Hepatic stellate cell (primary cell): ENCODE measurements around the gene RFTN1.

Experiments
- DNase-seq: peaks from one replicate; pipeline ENCODE4 v3.0.0; 2011; ENCODE audit warnings: low spot score

RFTN1 gene

DNA sequence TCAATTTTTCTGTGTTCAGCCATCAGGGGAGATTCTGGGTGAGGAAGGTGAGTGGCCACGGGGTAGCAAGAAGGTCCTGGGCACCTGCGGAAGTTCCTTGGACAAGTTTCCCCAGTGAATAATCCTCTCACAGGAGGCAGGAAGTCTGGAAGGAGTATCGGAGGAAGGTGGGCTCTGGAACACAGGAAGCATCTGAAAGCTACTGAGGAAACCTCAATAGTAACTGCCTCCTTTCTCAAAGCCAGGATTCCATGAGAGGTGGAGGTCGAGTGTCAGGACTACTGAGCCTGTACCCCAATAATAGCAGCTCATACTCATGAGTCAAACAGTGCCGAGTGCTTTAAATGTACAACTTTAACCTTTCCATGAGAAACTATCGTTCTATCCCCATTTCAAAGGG is 137.6 kb downstream of the RFTN1 start:
- DNase-seq: no peak

DNA sequence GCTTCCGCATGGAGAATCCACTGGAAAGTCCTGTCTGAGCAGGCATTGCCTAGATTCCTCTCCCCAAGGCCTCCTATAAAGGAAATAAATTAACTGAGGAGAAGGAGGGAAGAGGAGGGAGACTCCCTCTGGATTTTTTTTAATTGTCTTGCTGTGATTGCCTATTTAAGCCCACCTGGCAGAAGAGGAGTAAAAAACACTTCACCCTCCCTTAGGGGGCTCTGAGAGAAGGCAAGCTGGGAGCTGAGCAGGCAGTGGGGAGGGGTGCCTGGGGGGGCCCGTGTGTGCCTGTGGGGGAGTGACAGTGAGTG is 138.6 kb downstream of the RFTN1 start:
- DNase-seq: no peak

DNA sequence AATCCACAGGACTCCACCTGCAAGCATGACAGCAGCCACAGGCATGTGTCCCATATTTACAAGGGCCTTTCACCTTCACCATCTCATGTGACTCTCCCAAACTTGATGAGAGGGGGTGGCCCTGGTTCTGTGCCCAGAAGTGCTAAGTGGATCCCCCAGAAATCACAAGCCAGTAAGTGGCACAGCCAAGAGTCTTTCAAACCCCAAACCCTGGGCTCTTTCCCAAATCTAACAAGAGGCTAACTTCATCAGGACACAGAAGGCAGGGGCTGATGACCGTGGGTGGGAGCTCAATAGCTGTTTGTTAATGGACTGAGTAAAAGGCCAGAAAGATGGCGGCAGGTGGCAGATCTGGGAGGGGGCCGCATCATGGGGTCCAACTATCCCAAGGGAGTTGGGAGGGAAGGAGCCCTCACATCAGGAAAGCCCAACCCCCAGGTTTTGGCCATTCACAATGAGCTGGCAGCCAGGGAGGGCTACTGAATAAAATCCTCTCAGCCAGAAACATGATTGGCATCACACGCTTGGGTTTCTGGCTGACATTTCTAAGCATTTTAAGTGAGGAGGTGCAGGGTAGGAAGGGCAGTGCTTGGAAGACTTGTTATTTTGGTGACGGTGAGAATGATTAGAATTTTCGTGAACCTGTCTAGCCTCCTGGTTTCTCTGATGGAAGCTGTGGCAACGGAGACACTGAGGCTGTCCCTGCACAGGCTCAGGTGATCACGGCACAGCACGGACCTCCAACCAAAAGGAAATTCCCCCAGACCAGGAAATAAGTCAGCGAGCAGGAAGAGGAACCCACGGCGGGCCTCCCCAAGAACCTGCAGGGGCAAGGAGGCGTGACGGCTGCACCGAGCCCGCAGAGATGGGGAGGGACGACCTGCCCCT is 139.2 kb downstream of the RFTN1 start:
- DNase-seq: no peak

DNA sequence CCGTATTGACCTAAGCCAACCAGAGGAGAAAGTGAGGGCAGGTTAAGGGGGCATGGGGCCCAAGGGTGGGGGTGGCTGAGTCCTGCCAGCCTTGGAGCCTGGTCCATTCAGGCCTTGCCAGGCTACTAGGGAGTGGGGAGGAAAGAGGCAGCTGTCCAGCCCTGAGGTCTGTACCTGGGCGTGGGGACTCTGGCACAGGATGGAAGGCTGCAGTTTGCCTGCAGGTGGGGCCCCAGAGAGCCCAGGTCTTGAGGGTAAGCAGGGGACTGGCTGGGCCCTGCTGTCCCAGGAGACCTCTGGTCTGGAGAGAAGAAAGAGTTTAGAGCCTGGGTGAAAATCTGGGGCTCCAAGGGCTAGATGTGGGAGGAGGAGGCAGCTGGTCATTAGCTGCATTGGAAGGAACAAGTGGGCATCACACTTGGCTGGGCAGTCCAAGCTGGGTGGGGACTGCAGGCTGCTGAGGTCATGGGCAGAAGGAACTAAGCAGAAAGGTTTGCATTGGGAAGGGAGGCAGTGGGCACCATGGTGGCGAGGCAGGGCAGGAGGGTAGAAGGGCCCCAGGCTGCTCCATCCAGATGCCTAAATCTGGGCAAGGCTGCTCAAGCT is 140.1 kb downstream of the RFTN1 start:
- no peak for DNase-seq

DNA sequence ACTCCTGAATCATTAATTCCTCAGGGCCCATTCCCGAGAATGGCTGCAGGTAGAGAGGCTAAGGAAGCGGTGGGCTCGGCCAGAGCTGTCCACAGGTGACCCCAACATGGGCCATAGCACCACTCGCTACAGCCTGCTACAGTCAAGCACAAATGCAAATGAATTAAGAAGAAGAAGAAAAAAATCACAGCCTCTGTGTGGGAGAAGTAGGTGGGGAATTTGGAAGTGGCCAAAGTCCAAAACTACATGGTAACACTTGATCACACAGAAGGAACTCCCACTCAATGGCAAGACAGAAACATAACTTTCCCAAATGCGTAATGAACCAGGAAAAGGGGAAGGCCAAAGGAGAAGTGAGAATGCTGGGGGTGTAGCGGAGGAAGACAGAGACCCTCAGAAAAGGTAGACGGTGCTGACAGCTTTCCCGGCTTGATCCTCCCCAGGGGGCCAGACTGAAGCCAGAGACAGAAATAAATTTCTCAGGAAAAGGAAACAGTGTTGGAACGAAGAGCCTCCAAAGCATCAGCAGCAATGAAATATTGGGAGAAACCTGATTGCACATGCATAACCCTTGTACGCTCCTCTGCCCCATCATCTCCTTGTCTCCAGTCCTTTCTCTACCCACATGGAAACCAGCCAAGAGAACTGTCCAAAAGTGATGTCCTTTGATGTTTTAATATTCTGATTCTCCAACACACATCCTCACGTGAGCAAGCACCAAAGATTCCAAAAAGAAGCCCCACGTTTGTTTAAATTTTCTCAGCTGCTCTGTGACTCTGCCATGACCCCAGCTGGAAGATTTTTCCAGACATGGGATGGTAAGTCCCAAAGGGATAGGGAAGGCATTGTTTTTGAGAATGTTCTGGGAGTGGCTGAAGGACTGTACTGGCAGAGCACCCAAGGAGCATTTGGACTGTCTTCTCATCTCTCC is 140.9 kb downstream of the RFTN1 start:
- peak; percentile 16 for DNase-seq

DNA sequence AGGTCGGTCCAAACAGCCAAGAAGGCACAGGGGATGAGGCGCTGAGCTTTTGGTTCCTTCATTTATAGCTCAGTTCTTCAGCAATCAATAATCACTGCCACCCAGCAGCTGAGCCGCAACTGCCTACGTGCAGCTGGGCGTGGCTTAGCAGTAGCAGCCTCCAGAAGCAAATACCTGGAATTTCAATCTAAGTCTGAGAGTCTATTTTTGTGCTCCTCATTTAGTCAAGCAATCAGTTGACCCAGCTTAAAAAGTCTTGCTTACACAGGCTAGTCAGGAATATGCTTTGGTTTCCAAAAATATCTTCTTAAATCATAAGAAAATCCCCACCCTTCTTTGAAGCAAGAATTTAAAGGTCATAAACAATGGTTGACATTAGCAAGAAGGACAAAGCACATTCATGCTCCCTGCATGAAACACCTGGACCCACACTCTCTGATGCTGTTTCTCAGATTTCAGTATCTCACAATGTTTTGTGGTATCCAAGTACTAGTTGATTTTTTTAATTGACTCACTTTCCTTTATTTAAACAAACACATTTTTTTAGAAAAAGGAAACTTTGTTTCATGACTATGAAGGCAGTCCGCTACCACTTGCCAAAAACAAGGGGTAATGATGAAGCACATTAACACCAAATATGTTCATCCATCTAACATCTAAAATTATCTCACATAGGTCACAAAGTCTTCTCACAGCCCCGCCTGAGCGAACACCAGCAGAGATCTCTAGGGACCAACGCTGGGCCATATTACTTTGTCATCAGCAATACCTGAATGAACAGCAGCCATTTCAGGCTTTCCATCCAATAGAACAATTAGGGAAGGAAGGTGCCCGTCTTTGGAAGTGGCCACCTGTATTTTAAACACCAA is 142.4 kb downstream of the RFTN1 start:
- no peak for DNase-seq

DNA sequence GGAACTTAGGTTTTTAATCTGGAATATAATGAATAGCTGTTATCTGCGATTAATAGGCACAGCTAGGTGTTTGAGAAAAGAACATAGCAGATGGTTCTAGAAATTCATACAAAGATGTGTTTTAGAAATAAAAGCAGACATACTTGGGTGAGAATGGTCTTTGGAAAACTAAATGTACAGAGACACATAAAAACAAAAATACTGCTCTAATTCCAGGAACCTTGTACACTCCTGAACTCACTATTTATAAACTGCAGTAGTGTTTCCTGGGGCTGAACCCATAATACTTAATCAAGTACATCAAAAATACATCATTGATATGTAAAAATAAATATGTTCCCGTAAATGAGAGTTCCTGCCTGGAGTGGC is 143.0 kb downstream of the RFTN1 start:
- no peak for DNase-seq

DNA sequence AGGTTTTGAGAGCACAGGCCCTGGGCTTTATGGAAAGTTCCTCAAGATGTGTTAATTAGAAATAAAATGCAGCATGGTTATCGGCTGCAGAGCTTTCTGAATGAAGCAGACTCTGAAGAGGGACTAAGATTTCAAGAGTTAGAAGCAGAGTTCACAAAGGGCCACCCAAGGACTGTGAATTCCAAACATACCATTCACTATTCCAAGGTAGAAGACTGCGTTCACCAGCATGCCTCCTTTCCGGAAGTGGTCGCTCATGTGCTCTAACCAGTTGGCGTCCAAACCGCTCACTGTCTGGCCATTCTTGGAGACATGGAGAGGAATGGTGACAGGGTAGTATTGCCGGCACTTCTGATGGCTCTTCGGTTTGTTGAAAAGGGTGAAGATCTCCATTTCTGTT is 143.6 kb downstream of the RFTN1 start:
- no peak for DNase-seq

DNA sequence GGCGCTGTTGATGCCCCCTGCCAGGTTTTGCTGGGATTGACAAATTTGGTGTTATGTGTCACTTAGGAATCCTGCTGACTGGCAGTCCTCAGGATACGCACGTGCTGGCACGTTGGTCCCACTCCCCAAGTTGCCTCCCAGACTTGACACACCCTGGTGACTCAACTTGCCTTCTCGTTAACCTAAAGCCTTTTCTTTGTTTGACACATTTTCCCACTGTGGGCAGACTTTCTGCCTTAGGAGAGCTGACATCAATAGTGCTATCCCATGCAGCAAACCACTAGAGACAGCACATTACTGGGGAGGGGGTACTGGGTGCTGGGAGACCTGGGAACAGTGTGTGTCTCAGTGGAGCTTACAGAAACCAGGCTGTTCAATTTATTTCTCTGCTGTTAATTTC is 144.2 kb downstream of the RFTN1 start:
- DNase-seq: no peak

DNA sequence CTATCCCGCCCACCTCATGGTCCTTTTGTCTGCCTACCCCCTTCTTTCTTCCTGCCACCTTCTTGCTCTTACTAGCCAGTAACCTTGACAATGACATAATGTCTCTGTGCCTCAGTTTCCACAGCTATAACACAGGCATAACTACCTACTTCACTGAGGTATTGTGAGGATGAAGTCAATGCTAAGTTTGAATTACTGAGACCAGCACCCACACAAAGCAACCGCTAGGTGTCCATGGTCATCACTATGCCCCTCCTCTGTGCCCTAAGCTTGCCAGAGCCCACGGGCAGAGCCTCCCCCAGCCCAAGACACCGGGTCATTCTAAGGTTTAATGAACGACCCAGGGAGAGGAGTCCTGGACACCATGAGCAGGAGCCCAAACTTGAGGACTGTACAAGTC is 146.9 kb downstream of the RFTN1 start:
- DNase-seq: no peak

DNA sequence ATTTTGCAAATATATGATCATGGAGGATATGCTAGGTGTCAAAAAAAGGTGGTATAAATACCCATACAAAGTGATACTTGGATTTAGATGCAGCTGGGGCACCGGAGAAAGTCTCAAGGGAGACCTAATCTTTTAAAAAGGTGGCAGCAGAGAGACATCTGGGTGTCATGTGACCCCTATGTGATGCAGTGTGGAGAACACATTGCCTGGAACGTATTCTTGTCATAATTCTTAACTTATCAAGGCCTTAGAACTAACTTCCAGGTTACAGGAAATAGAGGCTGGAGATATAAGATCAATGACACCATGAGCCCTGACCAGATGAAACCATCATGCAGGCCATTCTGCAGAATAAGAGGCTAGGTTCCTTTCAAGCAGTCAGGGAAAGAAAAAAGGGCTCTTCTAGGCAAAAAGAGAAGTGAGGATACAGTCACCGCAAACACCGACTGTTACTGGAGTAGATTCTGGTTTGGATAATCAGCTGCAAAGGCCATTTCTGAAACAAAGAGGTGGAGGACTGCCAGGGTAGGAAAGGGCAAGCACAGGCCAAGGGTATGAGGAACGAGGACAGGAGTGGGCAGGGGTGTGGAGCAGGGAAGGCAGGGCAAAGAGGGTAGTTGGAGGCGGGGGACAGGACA is 147.9 kb downstream of the RFTN1 start:
- DNase-seq: no peak

DNA sequence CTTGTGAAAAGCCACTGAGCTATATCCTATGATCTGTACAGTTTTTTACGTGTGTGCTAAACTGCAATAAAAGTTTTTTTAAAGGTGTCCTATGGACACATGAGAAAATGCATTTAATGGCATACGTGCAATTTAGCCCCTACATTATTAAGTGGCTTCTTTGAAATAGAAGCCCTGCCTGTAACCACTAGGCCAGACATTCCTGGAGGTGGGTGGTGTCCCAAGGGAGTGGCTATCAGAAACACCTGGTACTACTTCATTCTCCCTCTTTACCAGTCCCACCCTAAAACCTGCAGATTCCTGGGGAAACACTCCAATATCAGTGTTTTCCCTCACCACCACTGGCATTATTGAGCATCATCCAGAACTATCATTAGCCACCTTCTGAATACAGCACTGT is 148.5 kb downstream of the RFTN1 start:
- DNase-seq: no peak

DNA sequence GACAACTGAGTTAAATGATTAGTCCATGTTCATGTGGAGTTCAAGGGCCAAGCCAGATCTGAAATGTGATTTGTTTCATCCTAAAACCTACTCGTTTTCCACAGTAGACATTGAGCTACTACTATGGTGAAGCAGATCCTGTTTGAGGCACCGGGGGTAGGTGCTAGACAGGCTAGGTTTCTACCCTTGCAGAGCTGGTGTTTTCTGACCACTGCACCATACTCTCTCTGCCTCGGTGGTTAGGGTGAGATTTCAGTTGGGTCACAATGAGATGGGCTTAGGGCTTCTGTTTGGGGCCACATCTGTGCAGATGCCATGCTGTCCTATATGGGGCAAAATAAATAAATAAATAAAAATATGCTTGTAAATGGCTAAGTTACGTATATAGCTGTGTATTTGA is 149.2 kb downstream of the RFTN1 start:
- no peak for DNase-seq

DNA sequence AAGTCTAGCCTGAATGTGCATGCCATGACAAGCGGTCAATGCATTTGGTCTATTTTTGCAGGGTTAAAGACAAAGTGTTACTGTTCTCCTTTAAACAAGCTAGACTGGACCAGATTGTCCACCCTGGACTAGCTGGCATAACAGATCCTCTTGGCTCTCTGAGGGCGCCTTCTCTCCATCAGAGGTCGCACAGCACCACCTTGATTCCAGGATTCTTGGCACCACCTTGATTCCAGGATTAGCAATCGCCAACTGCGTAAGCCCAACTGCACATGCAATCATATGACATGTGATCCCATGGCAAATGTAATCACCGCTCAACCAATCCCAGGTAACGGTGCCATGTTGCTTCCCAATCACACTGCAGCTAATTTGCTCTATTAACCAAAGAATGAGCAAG is 149.9 kb downstream of the RFTN1 start:
- DNase-seq: no peak

DNA sequence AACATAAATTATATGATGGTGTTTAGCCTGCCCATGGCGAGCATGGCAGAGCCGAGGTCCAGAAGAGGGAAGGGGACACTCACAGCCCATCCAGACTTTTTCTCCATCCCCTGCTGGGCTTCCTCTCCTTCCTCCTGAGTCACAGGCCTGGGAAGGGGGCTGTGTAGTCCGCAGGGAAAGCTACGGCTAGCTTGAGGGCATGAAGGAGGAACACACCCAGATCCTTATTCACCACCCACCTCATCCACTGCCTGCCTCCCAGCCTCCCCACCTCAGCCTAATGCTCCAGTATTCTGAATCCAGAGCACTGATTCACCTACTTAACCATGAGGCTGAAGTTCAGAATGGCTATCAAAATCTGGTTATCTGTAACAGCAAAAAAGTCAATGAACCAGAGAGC is 150.7 kb downstream of the RFTN1 start:
- no peak for DNase-seq

DNA sequence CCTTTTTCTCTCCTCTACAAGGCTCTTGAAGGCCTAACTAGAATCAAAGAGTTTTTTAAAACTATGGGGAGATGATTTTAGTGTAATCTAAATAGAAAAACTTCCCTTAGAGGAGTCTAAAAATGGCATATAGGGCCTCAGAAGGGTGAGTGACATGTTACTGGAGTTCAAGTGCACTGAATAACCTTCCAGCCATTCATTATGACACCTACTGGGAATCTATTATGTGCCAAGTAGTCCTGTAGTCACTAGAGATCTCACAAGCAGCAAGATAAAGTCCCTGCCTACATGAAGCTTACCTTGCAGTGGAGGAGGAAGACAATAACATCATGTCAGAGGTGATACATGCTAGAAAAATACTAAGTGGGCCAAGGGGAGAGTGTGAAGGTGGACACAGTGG is 152.4 kb downstream of the RFTN1 start:
- DNase-seq: no peak

DNA sequence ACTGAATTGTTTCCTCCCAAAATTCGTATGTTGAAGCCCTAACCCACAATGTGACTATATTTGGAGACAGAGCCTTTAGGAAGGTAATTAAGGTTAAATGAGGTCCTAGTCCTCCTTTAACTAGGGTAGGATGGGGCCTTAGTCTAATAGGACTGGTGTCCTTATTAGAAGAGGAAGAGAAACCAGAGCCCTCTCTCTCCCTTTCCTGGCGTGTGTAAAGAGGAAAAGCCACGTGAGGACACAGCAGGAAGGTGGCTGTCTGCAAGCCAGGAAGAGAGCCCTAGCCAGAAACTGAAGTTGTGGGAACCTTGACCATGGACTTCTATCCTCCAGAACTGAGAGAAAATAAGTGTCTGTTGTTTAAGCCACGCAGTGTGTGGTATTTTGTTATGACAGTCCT is 154.2 kb downstream of the RFTN1 start:
- no peak for DNase-seq

DNA sequence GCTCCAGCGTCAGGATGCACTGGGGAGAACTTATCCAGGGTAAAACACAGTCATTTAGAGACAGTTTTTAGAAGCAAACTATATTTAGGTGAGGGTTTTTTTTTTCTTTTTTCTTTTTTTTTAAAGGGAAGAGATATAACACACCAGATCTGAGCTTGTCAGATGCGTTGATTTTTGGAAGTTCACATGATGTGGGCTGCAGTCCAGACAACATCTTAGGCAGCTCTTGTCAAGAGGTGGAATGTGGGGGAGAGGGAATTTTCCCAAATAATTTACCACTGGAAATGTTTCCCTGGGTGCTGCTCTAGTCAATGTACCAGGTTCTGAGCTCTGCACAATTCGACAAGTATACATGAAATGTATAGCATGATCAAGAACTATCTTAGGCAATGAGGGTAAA is 155.2 kb downstream of the RFTN1 start:
- no peak for DNase-seq

DNA sequence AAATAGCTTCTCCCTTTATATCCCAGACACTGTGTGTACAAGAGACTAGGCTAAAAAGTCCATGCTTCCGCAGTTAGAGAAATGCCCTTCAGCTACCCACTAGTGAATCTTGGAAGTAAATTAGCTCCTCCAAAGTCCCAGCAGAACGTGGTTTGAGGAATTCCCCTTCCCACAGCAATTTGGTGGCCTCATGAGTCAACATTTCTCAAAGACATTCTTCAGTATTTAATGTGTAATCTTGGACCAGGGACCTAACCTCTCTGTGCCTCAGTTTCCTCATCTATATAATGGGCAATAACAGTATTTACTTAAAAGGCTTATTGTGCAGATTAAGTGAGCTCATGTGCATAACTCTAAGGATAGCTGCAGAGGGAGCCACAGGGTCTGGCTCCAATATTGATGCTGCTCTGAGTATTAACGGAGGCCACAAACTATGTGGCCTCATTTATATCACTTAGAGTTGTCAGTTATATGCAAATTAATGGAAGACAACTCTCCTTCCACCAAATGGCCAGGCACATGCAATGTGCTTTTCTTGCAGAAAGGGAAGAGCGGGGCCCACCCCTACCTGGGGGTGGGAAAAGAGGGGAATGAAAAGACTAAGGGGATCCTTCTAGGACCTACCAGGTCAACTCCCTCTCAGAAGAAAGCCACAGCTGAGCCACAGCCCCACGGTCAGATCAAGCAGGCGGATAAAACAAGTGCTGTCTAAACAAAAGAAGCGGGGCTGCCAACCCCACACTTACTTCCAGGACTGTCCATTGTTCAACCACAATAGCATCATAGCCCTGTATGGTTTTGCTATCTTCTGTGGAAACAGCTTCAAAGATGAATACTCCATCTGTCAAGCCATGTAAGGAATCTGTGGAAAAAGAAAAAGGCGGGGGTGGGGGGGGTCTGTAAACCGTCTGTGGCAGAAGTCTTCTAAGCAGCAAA is 156.0 kb downstream of the RFTN1 start:
- no peak for DNase-seq

DNA sequence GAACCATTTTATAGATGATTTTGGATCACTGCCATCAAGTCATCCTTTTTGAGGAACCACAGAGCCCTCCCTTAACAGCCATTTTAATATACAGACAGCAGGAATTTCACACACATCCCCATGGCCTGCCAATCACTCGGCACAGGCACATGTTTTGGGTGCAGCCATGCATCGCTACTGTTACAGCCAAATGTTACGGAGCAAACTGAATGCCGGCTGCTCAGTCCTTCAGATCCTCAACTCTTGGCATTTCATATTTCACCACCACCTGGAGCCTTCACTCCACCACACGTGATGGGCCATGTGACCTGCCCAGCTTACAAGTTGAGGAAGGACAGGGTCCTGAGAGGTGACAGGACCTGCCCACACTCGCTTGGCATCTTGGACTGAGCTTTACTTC is 157.7 kb downstream of the RFTN1 start:
- no peak for DNase-seq
